Stomach (tissue), 4 donors: ENCODE results near the gene SLC6A18.

Source experiments
- CTCF ChIP-seq, 7 experiments: fragments of 450-650 bp in 4 of 7; fragments of 200-600 bp in 3 of 7; sonication (generic) in 3 of 7; IDR thresholded peaks; one replicate each; pipeline ENCODE4 v1.5.1; 2016 to 2019; ENCODE audit warnings: antibody characterized with exemption in 7 of 7, control low read depth in 2 of 7, mild to moderate bottlenecking in 1 of 7
- POLR2A ChIP-seq, 4 donors: fragments of 450-650 bp; IDR thresholded peaks; one replicate each; pipeline ENCODE4 v1.6.1; 2016; ENCODE audit warnings: antibody characterized with exemption in 4 of 4, control low read depth in 2 of 4, mild to moderate bottlenecking in 1 of 4, moderate library complexity in 1 of 4

DNA sequence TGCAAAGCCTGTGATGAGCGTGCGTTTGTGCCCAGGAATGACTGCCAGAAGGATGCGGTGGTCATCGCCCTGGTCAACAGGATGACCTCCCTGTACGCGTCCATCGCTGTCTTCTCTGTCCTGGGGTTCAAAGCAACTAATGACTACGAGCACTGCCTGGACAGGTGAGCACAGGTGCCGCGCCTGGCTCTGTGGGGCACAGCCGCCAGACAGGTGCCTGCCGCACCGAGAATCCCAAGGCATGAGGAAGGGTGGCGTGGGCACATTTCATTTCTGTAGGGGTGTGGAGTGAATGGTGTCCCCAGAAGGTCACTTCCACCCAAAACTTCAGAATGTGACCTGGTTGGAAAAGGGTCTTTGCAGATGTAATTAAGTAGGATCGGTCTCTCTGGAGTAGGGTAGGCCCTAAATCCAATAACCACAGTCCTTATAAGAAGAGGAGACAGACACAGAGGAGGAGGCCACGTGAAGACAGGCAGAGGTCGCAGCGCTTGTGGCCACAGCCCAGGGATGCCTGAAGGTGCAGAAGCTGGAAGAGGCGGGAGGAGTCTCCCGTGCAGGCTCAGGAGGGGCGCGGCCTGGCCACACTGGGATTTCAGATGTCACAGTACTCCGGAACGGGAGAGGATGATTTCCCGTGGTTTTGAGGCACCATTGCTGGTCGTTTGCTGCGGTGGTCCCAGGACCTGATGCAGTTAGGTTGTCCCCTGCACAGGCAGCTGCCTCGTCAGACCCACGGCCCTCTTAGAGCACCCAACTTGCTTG, 15.5 kb downstream of the SLC6A18 start:
- no peak for TF ChIP-seq POLR2A (IDR thresholded peaks at IDR 0.05)
- no peak for TF ChIP-seq CTCF (IDR thresholded peaks at IDR 0.05)
